Effector CD8-positive, alpha-beta T cell (primary cell): ENCODE measurements around the gene EHMT1.

Experiments used
- DNase-seq: peaks from one replicate; lab custom pipeline; 2025; lab: John Stamatoyannopoulos, UW

Gene EHMT1

DNA sequence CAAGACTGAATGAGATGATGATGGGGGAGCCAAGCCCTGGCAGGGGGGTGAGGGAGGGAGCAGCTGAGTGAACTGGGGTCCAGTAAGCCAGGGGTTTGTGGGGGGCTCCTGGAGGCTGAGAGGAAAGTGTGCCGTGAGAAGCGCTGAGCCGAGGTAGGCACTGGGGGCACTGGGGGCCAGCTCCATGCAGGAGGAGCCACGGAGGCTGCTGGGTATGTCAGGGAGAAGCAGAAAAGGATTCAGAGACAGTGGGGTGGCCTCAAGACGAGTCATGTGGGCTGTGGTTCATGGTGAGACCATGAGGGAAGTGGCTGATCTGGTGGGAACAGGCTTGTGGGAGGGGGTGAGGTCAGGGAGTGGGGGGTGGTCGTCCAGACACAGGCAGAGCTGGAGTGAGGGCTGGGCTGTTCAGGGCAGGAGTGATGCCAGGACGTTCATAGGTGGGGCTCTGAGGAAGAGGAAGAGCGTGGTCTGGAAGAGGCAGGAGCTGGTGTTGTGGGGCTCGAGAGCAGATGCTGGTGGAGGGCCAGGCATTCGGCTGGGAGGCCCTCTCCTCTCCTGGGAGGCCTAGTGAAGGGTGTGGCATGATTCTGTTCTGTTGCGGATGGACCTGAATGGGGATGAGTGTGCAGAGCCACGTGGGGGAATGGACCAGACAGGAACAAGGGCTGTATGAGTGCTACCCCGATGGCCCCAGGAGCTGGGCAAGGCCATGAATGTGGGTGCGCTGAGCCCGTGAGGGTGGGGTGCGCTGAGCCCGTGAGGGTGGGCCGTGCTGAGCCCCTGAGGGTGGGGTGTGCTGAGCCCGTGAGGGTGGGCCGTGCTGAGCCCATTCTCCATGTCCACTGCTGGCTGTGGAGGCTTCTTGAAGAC is 166.1 kb downstream of the EHMT1 start:
- no peak for DNase-seq

DNA sequence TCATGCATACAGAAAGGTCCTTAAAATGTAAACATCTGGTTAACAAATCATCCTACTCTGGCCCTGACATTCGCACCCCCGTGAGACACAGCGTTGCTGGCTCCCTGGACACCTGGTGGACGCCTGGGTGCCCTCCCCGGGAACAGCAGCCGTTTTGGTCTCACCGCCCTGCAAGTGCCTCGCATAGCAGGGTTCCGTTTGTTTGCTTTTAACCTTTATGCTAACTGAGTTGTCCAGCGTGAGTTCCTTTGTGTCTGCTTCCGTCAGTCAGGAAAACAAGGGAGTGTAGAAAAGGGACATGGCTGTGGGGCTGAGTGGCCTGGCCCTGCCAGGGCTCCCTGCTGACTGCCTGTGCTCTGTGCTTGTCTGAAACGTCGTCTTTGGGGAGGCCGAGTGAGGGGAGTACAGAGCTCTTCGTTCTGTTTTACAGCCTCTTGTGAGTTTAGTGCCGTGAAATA is 166.9 kb downstream of the EHMT1 start:
- DNase-seq: no peak

- no peak for DNase-seq
Measured at GRCh38 chr9:137786511-137786920, 167.7 kb downstream of the EHMT1 start.

DNA sequence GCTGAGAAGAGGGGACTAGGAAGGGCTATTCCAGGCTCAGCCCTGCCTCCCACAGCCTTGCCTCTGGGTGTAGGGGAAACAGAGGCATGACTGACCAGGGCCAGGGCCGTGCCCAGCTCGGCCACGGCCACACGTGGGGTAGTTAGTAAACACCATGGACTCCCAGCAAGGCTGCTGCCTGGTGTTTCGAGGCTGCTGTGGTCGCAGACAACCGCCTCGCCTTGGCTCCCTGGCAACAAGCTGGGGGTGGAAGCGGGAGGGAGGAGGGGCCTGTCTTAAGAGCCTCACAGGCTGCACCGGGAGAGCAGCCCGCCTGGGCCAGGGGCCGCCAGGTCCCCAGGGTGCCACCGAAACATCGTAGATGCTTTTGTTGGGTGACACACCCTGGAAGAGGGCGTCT is 168.6 kb downstream of the EHMT1 start:
- no peak for DNase-seq

GRCh38 chr9:137787786-137788505 is 169.1 kb downstream of the EHMT1 start:
- no peak for DNase-seq

DNA sequence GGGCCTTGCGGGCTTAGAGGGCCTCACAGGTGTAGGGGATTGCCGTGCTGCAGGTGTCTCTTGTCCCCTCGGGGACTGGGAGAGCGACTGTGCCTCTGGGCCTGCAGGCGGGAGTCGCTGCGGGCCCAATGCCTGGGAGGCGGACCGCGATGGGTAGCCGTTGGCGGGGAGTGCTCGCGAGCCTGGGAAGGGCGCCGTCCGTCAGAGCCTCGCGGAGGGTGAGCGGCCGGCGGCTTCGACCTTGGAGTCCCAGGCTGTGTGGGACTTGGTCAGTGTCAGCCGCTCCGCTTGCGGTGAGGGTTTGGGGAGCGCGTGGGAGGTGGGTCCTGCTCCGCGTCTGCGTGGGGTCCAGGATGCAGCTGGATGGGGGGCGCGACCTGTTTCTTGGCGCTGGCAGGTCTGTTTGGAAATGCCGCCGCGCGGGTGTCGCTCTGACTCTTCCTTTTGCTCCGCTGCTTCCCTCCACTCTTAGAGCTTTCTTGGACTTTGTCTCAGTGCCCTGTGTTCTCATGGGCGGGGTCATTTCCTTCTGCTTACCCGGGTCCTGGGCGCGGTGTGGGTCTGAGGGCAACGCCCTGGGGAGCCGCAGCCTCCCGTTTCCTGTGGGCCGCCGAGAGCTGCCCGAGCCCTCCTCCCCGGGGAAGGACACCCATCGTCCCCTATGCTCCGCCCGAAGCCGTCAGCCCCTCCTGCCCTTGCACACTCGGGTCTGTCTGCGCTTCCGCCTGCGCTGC is 169.9 kb downstream of the EHMT1 start:
- no peak for DNase-seq

- DNase-seq: no peak
Measured at GRCh38 chr9:137789295-137789895, 170.6 kb downstream of the EHMT1 start.

DNA sequence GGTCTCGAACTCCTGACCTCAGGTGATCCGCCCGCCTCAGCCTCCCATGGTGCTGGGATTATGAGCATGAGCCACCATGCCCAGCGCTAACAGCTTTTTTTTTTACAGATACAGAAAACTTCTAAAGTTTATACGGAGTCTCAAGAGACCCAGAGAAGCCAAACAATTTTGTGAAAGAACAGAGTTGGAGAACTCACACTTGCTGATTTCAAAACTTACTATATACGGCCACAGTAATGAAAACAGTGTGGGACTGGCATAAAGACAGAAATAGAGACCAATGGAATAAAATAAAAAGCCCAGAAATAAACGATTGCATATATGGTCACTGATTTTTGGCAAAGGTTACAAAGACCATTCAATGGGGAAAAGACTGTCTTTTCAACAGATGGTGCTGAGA is 173.1 kb downstream of the EHMT1 start:
- DNase-seq: no peak

- no peak for DNase-seq
Measured at GRCh38 chr9:137793196-137793841, 174.5 kb downstream of the EHMT1 start.

- DNase-seq: no peak
Measured at GRCh38 chr9:137795156-137795666, 176.4 kb downstream of the EHMT1 start.

DNA sequence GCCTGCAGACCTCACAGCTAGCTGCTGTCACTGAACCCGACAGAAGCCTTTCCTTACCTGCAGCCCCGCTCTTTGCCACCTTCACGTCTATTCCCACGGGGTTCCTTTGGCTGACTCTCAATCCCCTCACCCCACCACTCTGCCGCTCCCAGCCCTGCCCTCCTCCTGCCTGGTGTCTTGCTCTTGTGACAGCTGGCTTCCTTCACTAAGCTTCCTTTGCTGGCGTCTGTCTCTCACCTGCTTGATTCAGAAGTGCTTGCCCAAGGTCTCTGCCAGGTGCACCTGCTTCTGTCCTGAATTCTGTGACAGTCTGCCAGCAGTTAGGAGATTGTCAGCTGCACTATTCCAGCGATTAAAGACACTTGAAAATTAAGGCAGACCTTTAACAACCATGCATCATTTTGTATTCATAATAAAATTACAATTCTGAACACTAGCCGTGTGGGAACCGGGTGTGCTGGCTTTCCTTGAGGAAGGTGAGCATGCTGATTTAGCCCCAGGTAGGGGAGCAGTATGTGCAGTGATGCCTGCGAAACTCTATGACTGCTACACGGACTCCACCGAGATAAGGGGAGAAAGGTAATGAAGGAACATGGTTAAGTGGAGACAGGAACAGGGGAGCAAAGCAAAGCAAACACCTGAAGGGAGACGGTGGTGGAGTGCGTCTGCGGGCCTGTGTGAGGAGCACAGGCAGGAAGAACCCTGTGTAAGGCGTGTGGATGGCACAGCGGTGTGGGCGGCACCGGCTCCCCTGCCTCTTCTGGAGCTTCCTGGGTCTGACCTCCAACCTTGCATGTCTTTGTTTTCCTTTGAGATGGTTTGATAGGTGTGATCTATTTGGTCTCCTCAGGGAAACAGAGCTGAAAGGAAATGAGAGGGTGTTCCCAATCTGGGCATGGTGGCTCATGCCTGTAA is 178.7 kb downstream of the EHMT1 start:
- DNase-seq: no peak

- no peak for DNase-seq
Measured at GRCh38 chr9:137798142-137798541, 179.3 kb downstream of the EHMT1 start.

GRCh38 chr9:137798901-137799629 is 180.3 kb downstream of the EHMT1 start:
- DNase-seq: no peak

- no peak for DNase-seq
Measured at GRCh38 chr9:137799630-137799983, 180.8 kb downstream of the EHMT1 start.

GRCh38 chr9:137800196-137801022 is 181.6 kb downstream of the EHMT1 start:
- DNase-seq: no peak

DNA sequence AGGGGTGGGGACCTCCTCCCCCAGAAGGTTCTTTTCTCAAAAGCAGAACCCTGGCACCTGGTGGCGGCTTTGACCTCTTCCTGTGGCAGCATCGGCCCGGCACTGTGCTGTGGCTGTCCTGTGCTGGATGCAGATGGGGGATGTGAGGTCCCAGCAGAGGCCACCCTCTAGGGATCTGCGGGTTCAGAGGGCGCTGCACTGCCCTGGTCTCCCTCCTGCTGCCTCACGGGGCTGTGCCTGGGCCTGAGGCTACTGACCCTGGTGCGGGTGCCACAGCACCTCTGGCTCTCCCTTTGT is 182.2 kb downstream of the EHMT1 start:
- no peak for DNase-seq

- no peak for DNase-seq
Measured at GRCh38 chr9:137802021-137802420, 183.2 kb downstream of the EHMT1 start.

DNA sequence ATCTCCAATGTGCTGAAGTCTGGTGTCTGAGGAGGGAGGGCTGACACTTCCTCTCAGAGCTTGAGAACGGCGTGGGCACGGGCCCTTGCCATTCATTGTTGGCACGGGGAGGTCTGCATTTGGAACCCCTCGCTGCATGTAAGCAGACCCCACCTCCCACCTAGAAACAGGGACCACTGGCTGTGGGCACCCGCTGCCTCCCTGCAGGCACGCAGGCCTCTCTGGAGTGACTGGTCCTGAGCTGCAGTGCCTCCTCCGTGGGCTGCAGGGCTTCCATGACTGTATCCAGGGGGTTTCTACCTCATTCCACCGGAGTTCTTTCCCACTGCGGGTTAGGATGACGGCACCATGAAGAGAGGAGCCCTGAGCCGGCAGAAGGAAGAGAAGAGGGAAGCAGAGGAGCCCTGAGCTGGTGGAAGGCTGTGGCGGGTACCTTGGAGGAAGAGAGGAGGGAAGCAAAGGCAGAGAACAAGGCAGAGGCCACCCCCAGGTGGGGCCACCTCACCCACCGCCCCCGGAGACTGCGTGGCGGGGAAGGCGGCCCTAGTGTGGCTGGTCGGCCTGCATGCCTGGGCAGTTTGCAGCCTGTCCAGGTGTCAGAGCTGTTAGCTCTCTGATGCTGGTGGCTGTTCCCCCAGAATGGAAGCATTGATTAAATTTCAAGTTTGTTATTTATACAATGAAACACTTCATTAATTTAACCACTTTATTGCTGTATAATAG is 183.9 kb downstream of the EHMT1 start:
- DNase-seq: no peak
